Subcutaneous abdominal adipose tissue (tissue), 5 donors: ENCODE results near the gene TRIM41.
A peak's percentile ranks its signal among the peaks of the same experiment; 100 is the strongest.
"Not testable (repeated sequence)": the region's sequence is repeated elsewhere in the genome, so short reads cannot be mapped to it uniquely, and the experiment has no call there.

Experiments used
- H3K27ac ChIP-seq: one replicate; pipeline ENCODE4 v1.7.0; 2013; ENCODE audit warnings: low read depth, mild to moderate bottlenecking, inconsistent platforms, low read length, moderate library complexity
- H3K27me3 ChIP-seq, 5 donors: one replicate each; pipeline ENCODE4 v1.7.0; 2013; ENCODE audit warnings: low read length in 5 of 5, inconsistent platforms in 1 of 5; ENCODE audit not compliant: control insufficient read depth in 5 of 5, insufficient read depth in 4 of 5
- H3K36me3 ChIP-seq, 5 donors: one replicate each; pipeline ENCODE4 v1.7.0; 2013; ENCODE audit warnings: low read length in 5 of 5; ENCODE audit not compliant: control insufficient read depth in 5 of 5, insufficient read depth in 5 of 5
- H3K4me1 ChIP-seq, 5 donors: one replicate each; pipeline ENCODE4 v1.7.0; 2013; ENCODE audit warnings: low read length in 5 of 5, mild to moderate bottlenecking in 3 of 5, moderate library complexity in 1 of 5; ENCODE audit not compliant: control insufficient read depth in 5 of 5, insufficient read depth in 5 of 5
- H3K4me3 ChIP-seq, 5 donors: one replicate each; pipeline ENCODE4 v1.7.0; 2013; ENCODE audit warnings: low read length in 5 of 5, low read depth in 1 of 5
- H3K9ac ChIP-seq, 5 donors: one replicate each; pipeline ENCODE4 v1.7.0; 2013; ENCODE audit warnings: low read length in 5 of 5, mild to moderate bottlenecking in 4 of 5, moderate library complexity in 3 of 5
- H3K9me3 ChIP-seq, 5 donors: one replicate each; pipeline ENCODE4 v1.7.0; 2013; ENCODE audit warnings: low read length in 5 of 5; ENCODE audit not compliant: control insufficient read depth in 5 of 5
- donor health status: healthy.
- donor health status: healthy.
- donor health status: healthy.
- donor health status: healthy.
- donor health status: healthy.

TRIM41 gene

DNA sequence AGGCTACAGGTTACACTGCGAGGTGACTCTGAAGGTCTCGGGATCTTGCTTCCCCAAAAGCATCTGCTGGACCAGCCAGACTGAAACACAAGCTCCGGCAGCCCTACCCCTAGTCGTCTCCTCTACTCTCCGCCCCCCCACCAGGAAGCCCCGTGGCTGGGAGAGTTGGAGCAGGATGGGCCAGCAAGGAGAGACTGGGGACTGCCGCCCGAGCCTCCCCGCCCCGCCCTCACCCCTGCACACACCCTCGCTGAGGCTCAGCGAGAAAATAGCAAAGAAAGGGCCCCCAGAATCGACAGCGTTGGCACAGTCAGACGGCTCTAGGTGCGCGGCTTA lies 19.3 kb upstream of the TRIM41 start:
- Histone ChIP-seq H3K27ac (peak overlapping the region; percentile 37), H3K4me3 (peak overlapping the region in 4 of 5 donors; percentile 69 to 80 (median 72))

DNA sequence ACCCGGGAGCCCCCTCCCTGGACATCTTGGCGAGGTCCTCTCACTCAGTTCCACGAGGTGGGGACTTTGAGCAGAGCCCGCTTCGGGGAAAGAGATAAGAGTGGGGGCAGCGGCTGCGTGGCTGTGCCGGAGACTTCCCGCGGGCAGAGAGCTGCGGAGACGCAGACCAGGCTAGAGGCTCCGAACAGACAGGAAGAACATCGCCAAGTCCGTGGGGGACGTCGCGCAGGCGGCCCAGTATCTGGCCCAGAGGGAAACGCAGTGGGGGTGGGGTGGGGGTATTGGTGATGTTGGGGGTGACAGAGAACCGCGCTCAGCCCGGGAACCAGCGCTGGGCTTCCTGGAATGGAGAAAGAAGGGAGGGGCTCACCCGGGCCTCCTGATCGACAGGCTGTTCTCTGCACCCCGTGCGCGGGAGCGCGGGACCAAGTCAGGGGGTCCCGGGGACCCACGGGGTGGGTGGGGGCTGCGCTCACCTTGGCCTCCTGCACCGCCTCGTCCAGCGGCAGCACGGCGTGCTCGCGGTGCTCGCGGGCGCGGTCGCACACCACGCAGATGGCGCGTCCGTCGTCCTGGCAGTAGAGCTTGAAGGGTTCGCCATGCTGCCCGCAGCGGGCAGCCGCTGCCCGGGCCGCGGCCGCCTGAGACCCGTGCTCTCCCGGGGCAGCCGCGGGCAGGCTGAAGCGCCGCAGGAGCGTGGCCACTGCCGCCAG lies 18.8 kb upstream of the TRIM41 start:
- H3K27ac ChIP-seq, result no peak overlapping the region
- no peaks in the 10 kb centered on the region for H3K36me3 ChIP-seq
- peaks cover 3 to 45% (median 35%) of the 10 kb centered on the region in 5 donors for H3K4me1 ChIP-seq
- H3K9ac ChIP-seq, result no peak overlapping the region
- peaks cover 0 to 4% (median 0%) of the 10 kb centered on the region in 5 donors for H3K9me3 ChIP-seq
- no peaks in the 10 kb centered on the region for H3K27me3 ChIP-seq
- H3K4me3 ChIP-seq, result peak overlapping the region in 4 of 5 donors; percentile 69 to 80 (median 72)

More for the DNA sequence above, 19.3 kb upstream of the TRIM41 start:
- Histone ChIP-seq H3K36me3 (no peaks in the 10 kb centered on the region), H3K9ac (no peak overlapping the region), H3K27me3 (no peaks in the 10 kb centered on the region), H3K4me1 (peaks cover 3 to 45% (median 35%) of the 10 kb centered on the region in 5 donors), H3K9me3 (peaks cover 0 to 4% (median 0%) of the 10 kb centered on the region in 5 donors)

DNA sequence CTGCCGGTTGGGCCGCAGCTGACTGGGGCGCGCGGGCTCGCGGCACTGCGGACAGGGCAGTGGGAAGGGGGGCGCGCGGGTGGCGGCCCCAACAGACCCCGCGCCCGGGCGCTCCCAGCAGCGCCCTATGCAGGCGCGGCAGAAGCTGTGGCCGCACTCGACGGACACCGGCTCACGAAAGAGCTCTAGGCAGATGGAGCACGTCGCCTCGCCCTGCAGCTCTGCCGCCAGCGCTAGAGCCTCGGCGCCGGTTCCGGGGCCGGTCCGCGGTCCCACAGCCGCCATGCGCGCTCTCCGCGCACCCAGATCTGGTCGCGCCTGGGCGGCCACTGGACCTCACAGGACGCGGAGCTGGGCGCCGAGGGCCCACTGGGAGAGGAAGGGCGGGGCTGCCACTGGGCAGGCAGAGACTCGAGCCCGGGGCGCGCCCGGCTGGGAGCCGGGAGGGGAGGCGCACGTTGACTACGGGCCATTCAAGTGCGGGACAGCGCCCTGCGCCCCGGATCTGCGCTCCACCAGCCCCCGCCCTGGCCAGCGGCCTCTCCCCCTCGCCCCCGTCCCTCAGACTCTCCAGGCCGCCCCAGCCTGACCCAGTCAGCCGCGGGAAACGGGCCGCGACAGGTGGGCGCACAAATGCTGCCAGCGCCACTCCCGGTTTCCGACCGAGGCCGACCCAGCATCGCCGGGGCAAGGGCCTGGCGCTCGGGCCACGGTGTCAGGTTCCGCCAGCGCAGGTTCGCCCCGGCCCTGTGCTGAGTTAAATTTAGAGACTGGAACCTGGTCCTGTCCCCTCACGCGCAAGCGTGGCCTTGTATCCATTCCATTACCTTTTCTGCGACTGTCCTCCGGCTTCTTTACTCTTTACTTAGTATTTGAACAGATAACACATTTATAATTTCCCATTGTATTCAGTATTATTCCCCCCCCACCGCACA lies 18.0 kb upstream of the TRIM41 start, which contains the start of gene TRIM7:
Gene TRIM7, minus strand, starts transcription at position 371 of the 935 bp plus-strand sequence. Its CDS starts 86 bp downstream, at position 285.
- H3K36me3 ChIP-seq, result no peaks in the 10 kb centered on the region
- H3K27me3 ChIP-seq, result no peaks in the 10 kb centered on the region
- peak within 1 kb of the TSS in 2 of 5 donors; percentile 35 to 54 for H3K9ac ChIP-seq
- H3K9me3 ChIP-seq, result peaks cover 0 to 4% (median 0%) of the 10 kb centered on the region in 5 donors
- H3K27ac ChIP-seq, result no peak within 1 kb of the TSS
- H3K4me1 ChIP-seq, result peaks cover 3 to 45% (median 35%) of the 10 kb centered on the region in 5 donors
- H3K4me3 ChIP-seq, result peak within 1 kb of the TSS; percentile 69 to 83 (median 72)

DNA sequence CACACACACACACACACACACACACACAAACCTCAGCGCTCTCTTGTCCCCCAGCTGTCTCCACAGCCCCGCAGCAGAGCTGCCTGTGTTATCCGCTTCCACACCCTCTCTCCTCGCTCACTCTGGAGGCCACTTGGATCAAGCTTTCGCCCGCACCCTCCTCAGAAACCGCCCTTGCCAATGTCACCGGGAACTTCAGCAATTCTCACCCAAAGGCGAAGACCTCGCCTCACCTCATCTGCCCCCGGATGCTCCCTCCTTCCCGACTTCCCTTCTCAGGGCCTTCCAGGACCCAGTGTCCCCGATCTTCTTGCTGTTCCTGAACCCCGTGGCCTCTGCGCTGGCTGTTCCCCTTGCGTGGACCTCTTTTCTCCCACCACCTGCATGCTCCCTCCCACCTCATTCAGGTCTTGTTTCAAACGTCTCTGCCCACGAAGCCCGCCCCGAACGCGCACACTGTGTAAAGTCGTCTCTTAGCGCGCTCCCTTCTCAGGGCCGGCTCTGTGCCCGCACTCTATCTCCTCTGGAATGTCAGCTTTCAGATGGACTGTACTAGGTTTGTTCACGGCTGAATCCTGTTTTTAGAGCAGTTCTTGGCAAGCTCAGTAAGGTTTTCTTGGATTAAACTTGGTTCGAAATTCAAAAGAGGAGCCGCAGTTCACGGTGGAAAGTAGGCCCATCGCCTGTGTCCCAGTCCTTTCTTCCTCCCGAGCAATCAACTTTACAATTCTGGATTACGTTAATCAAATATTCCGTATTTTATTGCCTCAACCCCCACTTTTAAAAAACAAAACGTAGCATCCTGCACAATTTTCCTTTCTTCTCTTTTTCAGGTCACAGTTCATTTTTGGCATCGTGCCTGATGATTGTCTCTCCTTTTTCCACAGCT lies 17.1 kb upstream of the TRIM41 start:
- H3K4me3 ChIP-seq, result peak overlapping the region; percentile 69 to 83 (median 72)
- H3K9ac ChIP-seq, result peak overlapping the region in 2 of 5 donors; percentile 35 to 54
- H3K36me3 ChIP-seq, result no peaks in the 10 kb centered on the region
- H3K4me1 ChIP-seq, result peaks cover 3 to 45% (median 35%) of the 10 kb centered on the region in 5 donors
- H3K27ac ChIP-seq, result no peak overlapping the region
- H3K27me3 ChIP-seq, result no peaks in the 10 kb centered on the region
- H3K9me3 ChIP-seq, result peaks cover 0 to 4% (median 0%) of the 10 kb centered on the region in 5 donors

DNA sequence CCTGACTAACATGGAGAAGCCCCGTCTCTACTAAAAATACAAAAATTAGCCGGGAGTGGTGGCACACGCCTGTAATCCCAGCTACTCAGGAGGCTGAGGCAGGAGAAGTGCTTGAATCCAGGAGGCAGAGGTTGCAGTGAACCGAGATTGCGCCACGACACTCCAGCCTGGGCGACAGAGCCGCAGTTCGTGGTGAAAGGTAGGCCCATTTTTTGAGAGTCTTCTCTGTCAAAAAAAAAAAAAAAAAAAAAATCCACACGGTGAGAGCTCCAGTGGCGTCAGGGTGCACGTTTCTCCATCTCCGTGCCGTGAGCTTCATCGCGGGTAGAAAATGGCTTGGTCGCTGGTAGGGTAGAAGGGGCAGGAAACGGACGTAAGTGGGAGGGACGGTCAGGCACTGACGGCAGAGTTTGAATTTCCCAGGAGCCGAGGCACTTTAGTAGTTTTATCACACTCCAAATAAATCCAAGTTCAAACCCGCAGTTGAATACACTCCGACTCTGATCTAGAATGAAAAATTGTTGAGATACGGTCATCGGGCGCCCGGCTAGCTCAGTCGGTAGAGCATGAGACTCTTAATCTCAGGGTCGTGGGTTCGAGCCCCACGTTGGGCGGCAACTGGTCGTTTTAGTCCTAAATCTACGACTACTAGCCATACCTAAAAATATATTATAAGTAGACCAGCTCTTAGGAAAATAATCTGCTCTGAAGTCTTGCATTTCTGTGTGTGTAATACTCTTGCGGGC lies 15.7 kb upstream of the TRIM41 start:
- Histone ChIP-seq H3K4me3 (peak overlapping the region; percentile 69 to 83 (median 72)), H3K4me1 (peaks cover 3 to 45% (median 35%) of the 10 kb centered on the region in 5 donors), H3K36me3 (no peaks in the 10 kb centered on the region), H3K9me3 (peaks cover 0 to 4% (median 0%) of the 10 kb centered on the region in 5 donors), H3K27me3 (no peaks in the 10 kb centered on the region), H3K9ac (peak overlapping the region in 3 of 5 donors; percentile 30 to 65 (median 46)), H3K27ac (peak overlapping the region; percentile 67)

DNA sequence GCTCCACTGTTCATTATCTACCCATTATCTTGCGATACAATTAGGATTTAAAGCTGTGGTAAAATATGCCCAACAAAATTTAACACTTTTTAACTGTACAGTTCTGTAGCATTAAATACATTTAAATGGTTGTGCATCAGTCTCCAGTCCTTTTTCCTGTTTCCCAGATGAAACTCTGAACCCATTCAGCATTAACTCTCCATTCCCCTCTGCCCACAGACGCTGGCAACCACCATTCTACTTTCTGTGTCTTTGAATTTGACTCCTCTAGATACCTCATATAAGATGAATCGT lies 15.2 kb upstream of the TRIM41 start:
- Histone ChIP-seq H3K9ac (no peak overlapping the region), H3K36me3 (no peaks in the 10 kb centered on the region), H3K27me3 (no peaks in the 10 kb centered on the region), H3K27ac (no peak overlapping the region), H3K4me1 (peaks cover 3 to 45% (median 35%) of the 10 kb centered on the region in 5 donors), H3K4me3 (peak overlapping the region in 1 of 5 donors; percentile 80), H3K9me3 (peaks cover 0 to 4% (median 0%) of the 10 kb centered on the region in 5 donors)

DNA sequence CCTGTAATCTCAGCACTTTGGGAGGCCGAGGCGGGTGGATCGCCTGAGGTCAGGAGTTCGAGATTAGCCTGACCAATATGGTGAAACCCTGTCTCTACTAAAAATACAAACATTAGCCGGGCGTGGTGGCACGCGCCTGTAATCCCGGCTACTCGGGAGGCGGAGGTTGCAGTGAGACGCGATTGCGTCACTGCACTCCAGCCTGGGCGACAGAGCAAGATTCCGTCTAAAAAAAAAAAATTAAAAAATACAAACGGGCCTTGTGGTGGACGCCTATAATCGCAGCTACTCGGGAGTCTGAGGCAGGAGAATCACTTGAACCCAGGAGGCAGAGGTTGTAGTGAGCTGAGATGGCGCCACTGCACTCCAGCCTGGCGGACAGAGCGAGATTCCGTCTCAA lies 14.1 kb upstream of the TRIM41 start:
- not testable (repeated sequence) for H3K9ac ChIP-seq, H3K9me3 ChIP-seq

DNA sequence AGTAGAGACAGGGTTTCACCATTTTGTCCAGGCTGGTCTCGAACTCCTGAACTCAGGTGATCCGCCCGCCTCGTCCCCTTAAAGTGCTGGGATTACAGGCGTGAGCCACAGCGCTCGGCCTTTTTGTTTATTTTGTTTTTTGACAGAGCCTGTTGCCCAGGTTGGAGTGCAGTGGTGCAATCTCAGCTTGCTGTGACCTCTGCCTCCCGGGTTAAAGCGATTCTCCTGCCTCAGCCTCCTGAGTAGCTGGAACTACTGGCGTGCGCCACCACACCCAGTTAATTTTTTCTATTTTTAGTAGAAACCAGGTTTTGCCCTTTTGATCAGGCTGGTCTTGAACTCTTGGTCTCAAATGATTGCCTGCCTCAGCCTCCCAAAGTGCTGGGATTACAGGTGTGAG lies 12.9 kb upstream of the TRIM41 start:
- H3K9me3 ChIP-seq, H3K9ac ChIP-seq, H3K27me3 ChIP-seq, H3K27ac ChIP-seq, H3K36me3 ChIP-seq, H3K4me3 ChIP-seq: not testable (repeated sequence)
- H3K4me1 ChIP-seq, result peaks cover 3 to 25% (median 17%) of the 10 kb centered on the region in 5 donors

More for the DNA sequence above, 14.1 kb upstream of the TRIM41 start:
- H3K4me1 ChIP-seq, result peaks cover 3 to 36% (median 26%) of the 10 kb centered on the region in 5 donors
- H3K27me3 ChIP-seq, H3K36me3 ChIP-seq, H3K4me3 ChIP-seq, H3K27ac ChIP-seq: not testable (repeated sequence)

DNA sequence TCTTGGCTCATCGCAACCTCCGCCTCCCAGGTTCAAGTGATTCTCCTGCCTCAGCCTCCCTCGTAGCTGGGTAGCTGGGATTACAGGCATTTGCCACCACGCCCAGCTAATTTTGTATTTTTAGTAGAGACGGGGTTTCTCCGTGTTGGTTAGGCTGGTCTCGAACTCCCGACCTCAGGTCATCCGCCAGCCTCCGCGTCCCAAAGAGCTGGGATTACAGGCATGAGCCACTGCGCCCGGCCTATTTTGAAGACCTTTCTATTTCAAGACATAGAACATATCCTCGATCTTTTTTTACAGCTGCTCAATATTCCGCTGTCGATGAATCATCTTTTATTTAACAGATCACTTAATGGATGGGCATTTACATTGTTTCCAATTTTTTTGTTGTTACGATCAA lies 12.4 kb upstream of the TRIM41 start:
- H3K36me3 ChIP-seq, H3K27ac ChIP-seq, H3K27me3 ChIP-seq, H3K4me3 ChIP-seq, H3K9me3 ChIP-seq, H3K9ac ChIP-seq: not testable (repeated sequence)
- peaks cover 3 to 19% (median 12%) of the 10 kb centered on the region in 5 donors for H3K4me1 ChIP-seq
